KOPT-K1 (cell line): ENCODE measurements around the gene PLCB1.
"Not testable (repeated sequence)": the region's sequence is repeated elsewhere in the genome, so short reads cannot be mapped to it uniquely, and the experiment has no call there.

ENCODE experiments used
- H3K27ac ChIP-seq: fragments of 200-600 bp; sonication (generic); 2 replicates; pipeline ENCODE4 v1.5.1; 2016; ENCODE audit warnings: antibody characterized with exemption, mild to moderate bottlenecking, low read depth, low read length; ENCODE audit not compliant: poor library complexity, severe bottlenecking
- H3K36me3 ChIP-seq: fragments of 200-600 bp; sonication (generic); 2 replicates; pipeline ENCODE4 v1.5.1; 2017; ENCODE audit warnings: antibody characterized with exemption, mild to moderate bottlenecking, low read length, moderate library complexity; ENCODE audit not compliant: insufficient read depth
- H3K9me3 ChIP-seq: fragments of 200-600 bp; sonication (generic); 2 replicates; pipeline ENCODE4 v1.5.1; 2017; ENCODE audit warnings: antibody characterized with exemption, low read length, mild to moderate bottlenecking; ENCODE audit not compliant: insufficient read depth, poor library complexity, severe bottlenecking

Gene PLCB1

GRCh38 chr20:8145246-8146168 lies 13.4 kb downstream of the PLCB1 start:
- Histone ChIP-seq H3K27ac (no peak overlapping the region), H3K36me3 (no peaks in the 10 kb centered on the region), H3K9me3 (no peaks in the 10 kb centered on the region)

- no peak overlapping the region for H3K27ac ChIP-seq
- no peaks in the 10 kb centered on the region for H3K9me3 ChIP-seq
- no peaks in the 10 kb centered on the region for H3K36me3 ChIP-seq
Observed at GRCh38 chr20:8147476-8147875, 15.4 kb downstream of the PLCB1 start.

- no peaks in the 10 kb centered on the region for H3K36me3 ChIP-seq
- no peak overlapping the region for H3K27ac ChIP-seq
- H3K9me3 ChIP-seq = no peaks in the 10 kb centered on the region
Observed at GRCh38 chr20:8148501-8148900, 16.4 kb downstream of the PLCB1 start.

- H3K27ac ChIP-seq = no peak overlapping the region
- no peaks in the 10 kb centered on the region for H3K9me3 ChIP-seq
Observed at GRCh38 chr20:8150591-8150990, 18.5 kb downstream of the PLCB1 start.

GRCh38 chr20:8151372-8151771 lies 19.3 kb downstream of the PLCB1 start:
- no peak overlapping the region for H3K27ac ChIP-seq
- no peaks in the 10 kb centered on the region for H3K9me3 ChIP-seq
- H3K36me3 ChIP-seq = no peaks in the 10 kb centered on the region

More at GRCh38 chr20:8150591-8150990, 18.5 kb downstream of the PLCB1 start:
- H3K36me3 ChIP-seq = no peaks in the 10 kb centered on the region

- H3K36me3 ChIP-seq = no peaks in the 10 kb centered on the region
- H3K27ac ChIP-seq = no peak overlapping the region
- no peaks in the 10 kb centered on the region for H3K9me3 ChIP-seq
Observed at GRCh38 chr20:8152183-8152582, 20.1 kb downstream of the PLCB1 start.

- H3K36me3 ChIP-seq = no peaks in the 10 kb centered on the region
- H3K27ac ChIP-seq = no peak overlapping the region
- no peaks in the 10 kb centered on the region for H3K9me3 ChIP-seq
Observed at GRCh38 chr20:8152847-8153246, 20.8 kb downstream of the PLCB1 start.

- Histone ChIP-seq H3K9me3 (no peaks in the 10 kb centered on the region), H3K36me3 (no peaks in the 10 kb centered on the region), H3K27ac (no peak overlapping the region)
Observed at GRCh38 chr20:8153281-8153908, 21.3 kb downstream of the PLCB1 start.

GRCh38 chr20:8154638-8155037 lies 22.6 kb downstream of the PLCB1 start:
- H3K27ac ChIP-seq = no peak overlapping the region
- H3K36me3 ChIP-seq = no peaks in the 10 kb centered on the region
- peaks cover 9% of the 10 kb centered on the region for H3K9me3 ChIP-seq

- Histone ChIP-seq H3K36me3 (no peaks in the 10 kb centered on the region), H3K27ac (no peak overlapping the region), H3K9me3 (peaks cover 9% of the 10 kb centered on the region)
Observed at GRCh38 chr20:8155229-8155628, 23.2 kb downstream of the PLCB1 start.

GRCh38 chr20:8155812-8156211 lies 23.7 kb downstream of the PLCB1 start:
- Histone ChIP-seq H3K36me3 (no peaks in the 10 kb centered on the region), H3K27ac (no peak overlapping the region), H3K9me3 (peaks cover 9% of the 10 kb centered on the region)

- peaks cover 9% of the 10 kb centered on the region for H3K9me3 ChIP-seq
- no peak overlapping the region for H3K27ac ChIP-seq
Observed at GRCh38 chr20:8156235-8157079, 24.4 kb downstream of the PLCB1 start.

GRCh38 chr20:8159217-8159616 lies 27.2 kb downstream of the PLCB1 start:
- H3K27ac ChIP-seq, H3K36me3 ChIP-seq, H3K9me3 ChIP-seq: not testable (repeated sequence)

More at GRCh38 chr20:8156235-8157079, 24.4 kb downstream of the PLCB1 start:
- no peaks in the 10 kb centered on the region for H3K36me3 ChIP-seq

- Histone ChIP-seq H3K36me3 (no peaks in the 10 kb centered on the region), H3K9me3 (peaks cover 9% of the 10 kb centered on the region), H3K27ac (no peak overlapping the region)
Observed at GRCh38 chr20:8161264-8162071, 29.4 kb downstream of the PLCB1 start.
